HEK293 (cell line): ENCODE measurements around the gene MAP7.
A peak's percentile ranks its signal among the peaks of the same experiment; 100 is the strongest.

Experiments used
- CTCF ChIA-PET: fragments of 350-600 bp; formaldehyde crosslinking; extraction: SDS; loops from one replicate; lab custom pipeline; 2021; ENCODE audit warnings: antibody characterized with exemption; lab: Yijun Ruan, JAX
- POLR2A ChIA-PET: fragments of 300-600 bp; formaldehyde crosslinking; extraction: SDS; loops from one replicate; lab custom pipeline; 2020; ENCODE audit warnings: antibody characterized with exemption, inconsistent platforms; lab: Yijun Ruan, JAX
- H3K27ac ChIP-seq: fragments of 200-500 bp; sonication (Bioruptor generic); 2 replicates; pipeline ENCODE4 v1.5.1; 2014; ENCODE audit warnings: low read depth, low read length, control low read depth, inconsistent platforms; ENCODE audit errors: extremely low read depth
- H3K36me3 ChIP-seq, 2 experiments: fragments of 200-500 bp in 1 of 2; sonication (Bioruptor generic) in 1 of 2; 1 replicate in 1 of 2; 2 replicates in 1 of 2; pipeline ENCODE4 v1.5.1; 2014 to 2017; ENCODE audit warnings: inconsistent platforms in 2 of 2, low read length in 2 of 2; ENCODE audit not compliant: control insufficient read depth in 2 of 2, insufficient read depth in 1 of 2
- H3K4me1 ChIP-seq: fragments of 200-500 bp; sonication (Bioruptor generic); 2 replicates; pipeline ENCODE4 v1.5.1; 2014; ENCODE audit warnings: mild to moderate bottlenecking, low read length, inconsistent platforms; ENCODE audit not compliant: control insufficient read depth, insufficient read depth
- H3K4me3 ChIP-seq: 2 replicates; pipeline ENCODE4 v1.5.1; 2011; ENCODE audit warnings: low read depth, mild to moderate bottlenecking, control low read depth, low read length, moderate library complexity
- H3K9me3 ChIP-seq: fragments of 200-500 bp; sonication (Bioruptor generic); 2 replicates; pipeline ENCODE4 v1.5.1; 2014; ENCODE audit warnings: low read depth, low read length, inconsistent platforms; ENCODE audit not compliant: control insufficient read depth, insufficient read depth
- FEZF1 ChIP-seq: fragments of 450-650 bp; formaldehyde crosslinking; IDR thresholded peaks from 2 replicates; pipeline ENCODE4 v1.5.1; 2016; ENCODE audit warnings: missing biosample characterization, missing genetic modification characterization
- MZF1 ChIP-seq: fragments of 450-650 bp; formaldehyde crosslinking; IDR thresholded peaks from 2 replicates; pipeline ENCODE4 v1.5.1; 2017; ENCODE audit warnings: missing biosample characterization, missing genetic modification characterization, borderline replicate concordance
- SETDB1 ChIP-seq: IDR thresholded peaks from one replicate; pipeline ENCODE4 v1.6.1; 2017; ENCODE audit warnings: mild to moderate bottlenecking, low read length, moderate library complexity, mixed read lengths; ENCODE audit not compliant: insufficient read length
- ZBTB17 ChIP-seq: fragments of 450-650 bp; formaldehyde crosslinking; IDR thresholded peaks from 2 replicates; pipeline ENCODE4 v1.5.1; 2016; ENCODE audit warnings: missing biosample characterization, missing genetic modification characterization
- ZBTB20 ChIP-seq: fragments of 450-650 bp; formaldehyde crosslinking; IDR thresholded peaks from 2 replicates; pipeline ENCODE4 v1.5.1; 2016; ENCODE audit warnings: missing biosample characterization, missing genetic modification characterization
- ZFHX2 ChIP-seq: fragments of 450-650 bp; formaldehyde crosslinking; conservative IDR thresholded peaks from 2 replicates; pipeline ENCODE4 v1.5.1; 2016; ENCODE audit warnings: missing biosample characterization, missing genetic modification characterization
- ZNF175 ChIP-seq: fragments of 450-650 bp; formaldehyde crosslinking; IDR thresholded peaks from 2 replicates; pipeline ENCODE4 v1.5.1; 2016; ENCODE audit warnings: missing biosample characterization, missing genetic modification characterization
- ZNF274 ChIP-seq, 2 experiments: fragments of 200-500 bp in 1 of 2; fragments of 450-650 bp in 1 of 2; sonication (Bioruptor generic) in 1 of 2; formaldehyde crosslinking in 1 of 2; IDR thresholded peaks; 2 replicates each; pipeline versions ENCODE4 v1.5.1 to v1.6.1; 2014 to 2016; ENCODE audit warnings: borderline replicate concordance in 1 of 2, inconsistent platforms in 1 of 2, low read length in 1 of 2, missing biosample characterization in 1 of 2, missing genetic modification characterization in 1 of 2
- ZNF518A ChIP-seq: fragments of 450-650 bp; formaldehyde crosslinking; conservative IDR thresholded peaks from 2 replicates; pipeline ENCODE4 v1.5.1; 2016; ENCODE audit warnings: low read depth, missing biosample characterization, missing genetic modification characterization
- ZNF560 ChIP-seq: fragments of 450-650 bp; formaldehyde crosslinking; IDR thresholded peaks from 2 replicates; pipeline ENCODE4 v1.5.1; 2017; ENCODE audit warnings: missing biosample characterization, missing genetic modification characterization, borderline replicate concordance
- ZNF571 ChIP-seq: fragments of 450-650 bp; formaldehyde crosslinking; IDR thresholded peaks from 2 replicates; pipeline ENCODE4 v1.5.0; 2017; ENCODE audit warnings: missing biosample characterization, missing genetic modification characterization
- ZNF585B ChIP-seq: fragments of 450-650 bp; formaldehyde crosslinking; IDR thresholded peaks from 2 replicates; pipeline ENCODE4 v1.5.1; 2016; ENCODE audit warnings: missing biosample characterization, missing genetic modification characterization
- ZNF692 ChIP-seq: fragments of 450-650 bp; formaldehyde crosslinking; IDR thresholded peaks from 2 replicates; pipeline ENCODE4 v1.5.1; 2016; ENCODE audit warnings: missing biosample characterization, missing genetic modification characterization
- ZXDB ChIP-seq: fragments of 450-650 bp; formaldehyde crosslinking; IDR thresholded peaks from 2 replicates; pipeline ENCODE4 v1.5.1; 2016; ENCODE audit warnings: missing biosample characterization, missing genetic modification characterization
- TF ChIP-seq, protein P1 (sequence below): fragments of 450-650 bp; formaldehyde crosslinking; IDR thresholded peaks from 2 replicates; pipeline ENCODE4 v1.5.1; 2016; ENCODE audit warnings: missing biosample characterization, missing genetic modification characterization
- TF ChIP-seq, protein P2 (sequence below): fragments of 450-650 bp; formaldehyde crosslinking; IDR thresholded peaks from 2 replicates; pipeline ENCODE4 v1.5.1; 2016; ENCODE audit warnings: missing biosample characterization, missing genetic modification characterization

The MAP7 gene

GRCh38 chr6:136440203-136440602 is 110.0 kb downstream of the MAP7 start (continued):
- TF ChIP-seq, protein P1, sequence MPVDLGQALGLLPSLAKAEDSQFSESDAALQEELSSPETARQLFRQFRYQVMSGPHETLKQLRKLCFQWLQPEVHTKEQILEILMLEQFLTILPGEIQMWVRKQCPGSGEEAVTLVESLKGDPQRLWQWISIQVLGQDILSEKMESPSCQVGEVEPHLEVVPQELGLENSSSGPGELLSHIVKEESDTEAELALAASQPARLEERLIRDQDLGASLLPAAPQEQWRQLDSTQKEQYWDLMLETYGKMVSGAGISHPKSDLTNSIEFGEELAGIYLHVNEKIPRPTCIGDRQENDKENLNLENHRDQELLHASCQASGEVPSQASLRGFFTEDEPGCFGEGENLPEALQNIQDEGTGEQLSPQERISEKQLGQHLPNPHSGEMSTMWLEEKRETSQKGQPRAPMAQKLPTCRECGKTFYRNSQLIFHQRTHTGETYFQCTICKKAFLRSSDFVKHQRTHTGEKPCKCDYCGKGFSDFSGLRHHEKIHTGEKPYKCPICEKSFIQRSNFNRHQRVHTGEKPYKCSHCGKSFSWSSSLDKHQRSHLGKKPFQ = no peak
- TF ChIP-seq ZFHX2 (tag by site-specific recombination) (peak; percentile 76), ZNF560 (tag by site-specific recombination) (no peak), MZF1 (tag by site-specific recombination) (no peak)

GRCh38 chr6:136439514-136440190 is 110.6 kb downstream of the MAP7 start:
- H3K9me3 ChIP-seq = no peaks in the 10 kb centered on the region
- no peak overlapping the region for H3K27ac ChIP-seq
- H3K4me3 ChIP-seq = no peak overlapping the region
- CTCF ChIA-PET = interaction anchor here (1.3 kb wide), 1 partner anchor 352 kb away, joined by 3 read pairs; the partner anchor contains the start of gene MAP3K5
- H3K36me3 ChIP-seq = no peaks in the 10 kb centered on the region
- H3K4me1 ChIP-seq = peaks cover 5% of the 10 kb centered on the region
- POLR2A ChIA-PET = no interaction called here
- TF ChIP-seq, protein P2, sequence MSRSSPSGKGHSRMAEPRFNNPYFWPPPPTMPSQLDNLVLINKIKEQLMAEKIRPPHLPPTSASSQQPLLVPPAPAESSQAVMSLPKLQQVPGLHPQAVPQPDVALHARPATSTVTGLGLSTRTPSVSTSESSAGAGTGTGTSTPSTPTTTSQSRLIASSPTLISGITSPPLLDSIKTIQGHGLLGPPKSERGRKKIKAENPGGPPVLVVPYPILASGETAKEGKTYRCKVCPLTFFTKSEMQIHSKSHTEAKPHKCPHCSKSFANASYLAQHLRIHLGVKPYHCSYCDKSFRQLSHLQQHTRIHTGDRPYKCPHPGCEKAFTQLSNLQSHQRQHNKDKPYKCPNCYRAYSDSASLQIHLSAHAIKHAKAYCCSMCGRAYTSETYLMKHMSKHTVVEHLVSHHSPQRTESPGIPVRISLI (tag by site-specific recombination) = peak; percentile 23; the same call in 1 of the 2 replicates
- TF ChIP-seq ZBTB17 (tag by site-specific recombination) (0 out of 2 replicates have a peak, but pooled peaks have one; percentile 50), ZNF692 (tag by site-specific recombination) (peak; percentile 72), FEZF1 (no peak), SETDB1 (no peak)

DNA sequence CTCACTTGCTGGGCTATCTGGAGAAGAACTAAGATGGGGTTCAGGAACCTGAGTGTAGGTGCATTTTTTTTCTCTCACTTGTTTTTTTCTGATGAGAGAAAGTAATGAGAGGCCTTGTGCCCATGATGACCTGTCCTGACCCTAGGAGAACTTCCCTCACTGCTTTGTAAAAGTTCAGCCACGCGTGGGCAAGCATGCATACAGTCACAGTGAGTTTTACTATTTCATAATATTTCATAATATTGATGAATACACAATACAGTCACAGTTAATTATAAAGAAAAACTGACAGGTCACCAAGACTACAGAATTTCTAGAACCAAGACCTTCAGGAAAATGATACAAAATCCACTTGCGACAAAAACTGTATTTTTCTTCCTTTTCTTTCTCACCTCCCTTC is 111.8 kb downstream of the MAP7 start:
- TF ChIP-seq ZBTB20 (tag by site-specific recombination) (0 out of 2 replicates have a peak, but pooled peaks have one; percentile 42), ZNF585B (tag by site-specific recombination) (no peak)
- TF ChIP-seq, all 188 proteins: peak for 1
- CTCF ChIA-PET = no interaction called here
- Histone ChIP-seq H3K4me1 (0 out of 2 replicates have a peak, but pooled peaks cover 2% of the 10 kb centered on the region), H3K36me3 (no peaks in the 10 kb centered on the region), H3K4me3 (no peak overlapping the region), H3K27ac (no peak overlapping the region), H3K9me3 (no peaks in the 10 kb centered on the region)
- POLR2A ChIA-PET = no interaction called here

DNA sequence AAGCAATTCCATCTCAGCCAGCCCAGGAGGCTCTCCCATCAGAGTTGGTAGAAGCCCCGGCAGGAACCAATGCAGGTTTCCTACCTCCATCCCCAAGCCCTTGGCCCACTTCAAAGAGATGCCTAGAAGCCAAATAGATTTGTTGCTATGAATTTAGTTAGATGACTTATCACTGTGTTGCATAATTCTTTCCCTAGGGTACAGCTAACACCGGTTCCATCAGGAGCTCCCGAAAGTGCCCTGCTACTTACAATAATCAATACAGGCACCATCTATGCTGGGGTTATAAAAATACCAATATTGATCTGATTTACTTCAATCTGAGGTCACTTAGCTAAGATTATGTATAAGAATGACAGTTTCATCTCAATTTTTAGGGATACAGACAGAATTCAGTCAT is 113.0 kb downstream of the MAP7 start:
- Histone ChIP-seq H3K36me3 (no peaks in the 10 kb centered on the region), H3K4me3 (no peak overlapping the region), H3K4me1 (0 out of 2 replicates have a peak, but pooled peaks cover 2% of the 10 kb centered on the region), H3K9me3 (no peaks in the 10 kb centered on the region), H3K27ac (no peak overlapping the region)
- ChIA-PET CTCF (interaction anchor here (0.9 kb wide), 1 partner anchor 8 kb away, joined by 8 read pairs; no protein-coding TSS in a partner anchor), POLR2A (no interaction called here)
- TF ChIP-seq ZXDB (tag by site-specific recombination) = no peak
- no peak for TF ChIP-seq ZNF175 (tag by site-specific recombination)
- TF ChIP-seq ZNF518A (tag by site-specific recombination) = no peak
- no peak for TF ChIP-seq ZNF274 (IDR thresholded peaks at IDR 0.05; ENCODE audit: low read length)
- TF ChIP-seq ZNF274 (tag by site-specific recombination; IDR thresholded peaks at IDR 0.05; ENCODE audit: borderline replicate concordance) = no peak
- TF ChIP-seq ZNF571 = no peak
